DOHH2 (cell line): Measurements from ENCODE around the gene PPY.

Experiments used
- H3F3A ChIP-seq: fragments of 200-600 bp; sonication (generic), shearing (Covaris generic); 2 replicates; pipeline ENCODE4 v1.6.0; 2016; ENCODE audit warnings: antibody characterized with exemption, mild to moderate bottlenecking; ENCODE audit not compliant: control insufficient read depth, insufficient read depth
- H3K27ac ChIP-seq: fragments of 200-600 bp; sonication (generic); 2 replicates; pipeline ENCODE4 v1.5.1; 2014; ENCODE audit warnings: low read depth, mild to moderate bottlenecking, low read length, moderate library complexity
- H3K27me3 ChIP-seq: fragments of 200-600 bp; sonication (generic); 2 replicates; pipeline ENCODE4 v1.6.1; 2014; ENCODE audit warnings: mild to moderate bottlenecking, low read length, mixed read lengths; ENCODE audit not compliant: control insufficient read depth
- H3K36me3 ChIP-seq: fragments of 200-600 bp; sonication (generic); 2 replicates; pipeline ENCODE4 v1.6.1; 2014; ENCODE audit warnings: mild to moderate bottlenecking, low read length, moderate library complexity, mixed read lengths; ENCODE audit not compliant: control insufficient read depth
- H3K4me1 ChIP-seq: fragments of 200-600 bp; sonication (generic); 2 replicates; pipeline ENCODE4 v1.6.1; 2014; ENCODE audit warnings: mild to moderate bottlenecking, low read length, mixed read lengths; ENCODE audit not compliant: control insufficient read depth
- H3K4me2 ChIP-seq: fragments of 200-600 bp; sonication (generic); 2 replicates; pipeline ENCODE4 v1.6.0; 2014; ENCODE audit warnings: mild to moderate bottlenecking, low read length, moderate library complexity
- H3K4me3 ChIP-seq: fragments of 200-600 bp; sonication (generic); 2 replicates; pipeline ENCODE4 v1.5.1; 2014; ENCODE audit warnings: mild to moderate bottlenecking, low read length, mixed read lengths
- H3K79me2 ChIP-seq: fragments of 200-600 bp; sonication (generic); 2 replicates; pipeline ENCODE4 v1.6.1; 2014; ENCODE audit warnings: mild to moderate bottlenecking, low read length, mixed read lengths; ENCODE audit not compliant: control insufficient read depth
- H3K9me2 ChIP-seq: fragments of 200-600 bp; sonication (generic); replicated peaks from 2 replicates; pipeline ENCODE4 v1.6.1; 2014; ENCODE audit warnings: mild to moderate bottlenecking, low read length, mixed read lengths; ENCODE audit not compliant: control insufficient read depth
- H3K9me3 ChIP-seq: fragments of 200-600 bp; sonication (generic); 2 replicates; pipeline ENCODE4 v1.6.1; 2014; ENCODE audit warnings: antibody characterized with exemption, low read length, mixed read lengths; ENCODE audit not compliant: control insufficient read depth, insufficient read depth
- H4K20me1 ChIP-seq: fragments of 200-600 bp; sonication (generic); 2 replicates; pipeline ENCODE4 v1.6.0; 2014; ENCODE audit warnings: low read depth, mild to moderate bottlenecking, antibody characterized with exemption, low read length, moderate library complexity; ENCODE audit not compliant: control insufficient read depth, insufficient read depth
- EZH2phosphoT487 ChIP-seq: fragments of 200-600 bp; sonication (generic); IDR thresholded peaks from 2 replicates; pipeline ENCODE4 v1.6.1; 2017; ENCODE audit warnings: borderline replicate concordance, mild to moderate bottlenecking, antibody characterized with exemption, low read length, moderate library complexity, mixed read lengths
- TF ChIP-seq, protein P1 (sequence below): fragments of 200-600 bp; sonication (generic); IDR thresholded peaks from one replicate; pipeline ENCODE4 v1.5.1; 2014; ENCODE audit warnings: antibody characterized with exemption, mild to moderate bottlenecking, low read depth, low read length; ENCODE audit not compliant: poor library complexity, severe bottlenecking

The PPY gene

DNA sequence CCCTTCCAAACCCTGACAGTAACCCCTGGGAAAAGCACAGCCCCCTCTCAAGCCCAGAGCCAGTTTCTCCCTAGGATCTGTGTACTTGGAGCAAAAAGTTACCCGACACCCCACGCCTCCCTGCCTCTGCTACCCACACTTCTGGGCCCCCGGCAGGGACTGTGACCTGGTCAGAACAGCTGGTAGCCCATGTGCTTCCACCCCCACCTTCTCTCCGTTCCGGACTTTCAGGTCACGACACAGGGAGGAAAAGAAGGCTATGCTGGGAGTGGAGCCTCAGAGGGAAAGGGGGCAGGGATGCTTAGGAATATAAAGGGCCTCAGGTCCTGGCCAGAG is 6.4 kb downstream of the PPY start:
- no peak overlapping the region for H3K4me3 ChIP-seq
- H3K79me2 ChIP-seq: no peaks in the 10 kb centered on the region
- no peaks in the 10 kb centered on the region for H4K20me1 ChIP-seq
- H3F3A ChIP-seq: no peaks in the 10 kb centered on the region
- no peak overlapping the region for H3K27ac ChIP-seq
- no peaks in the 10 kb centered on the region for H3K9me3 ChIP-seq
- no peaks in the 10 kb centered on the region for H3K4me1 ChIP-seq
- no peaks in the 10 kb centered on the region for H3K36me3 ChIP-seq
- H3K27me3 ChIP-seq: peaks cover 9% of the 10 kb centered on the region
- TF ChIP-seq EZH2phosphoT487: no peak
- TF ChIP-seq, protein P1, sequence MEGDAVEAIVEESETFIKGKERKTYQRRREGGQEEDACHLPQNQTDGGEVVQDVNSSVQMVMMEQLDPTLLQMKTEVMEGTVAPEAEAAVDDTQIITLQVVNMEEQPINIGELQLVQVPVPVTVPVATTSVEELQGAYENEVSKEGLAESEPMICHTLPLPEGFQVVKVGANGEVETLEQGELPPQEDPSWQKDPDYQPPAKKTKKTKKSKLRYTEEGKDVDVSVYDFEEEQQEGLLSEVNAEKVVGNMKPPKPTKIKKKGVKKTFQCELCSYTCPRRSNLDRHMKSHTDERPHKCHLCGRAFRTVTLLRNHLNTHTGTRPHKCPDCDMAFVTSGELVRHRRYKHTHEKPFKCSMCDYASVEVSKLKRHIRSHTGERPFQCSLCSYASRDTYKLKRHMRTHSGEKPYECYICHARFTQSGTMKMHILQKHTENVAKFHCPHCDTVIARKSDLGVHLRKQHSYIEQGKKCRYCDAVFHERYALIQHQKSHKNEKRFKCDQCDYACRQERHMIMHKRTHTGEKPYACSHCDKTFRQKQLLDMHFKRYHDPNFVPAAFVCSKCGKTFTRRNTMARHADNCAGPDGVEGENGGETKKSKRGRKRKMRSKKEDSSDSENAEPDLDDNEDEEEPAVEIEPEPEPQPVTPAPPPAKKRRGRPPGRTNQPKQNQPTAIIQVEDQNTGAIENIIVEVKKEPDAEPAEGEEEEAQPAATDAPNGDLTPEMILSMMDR: no peak
- H3K9me2 ChIP-seq: no peaks in the 10 kb centered on the region
- no peak overlapping the region for H3K4me2 ChIP-seq

DNA sequence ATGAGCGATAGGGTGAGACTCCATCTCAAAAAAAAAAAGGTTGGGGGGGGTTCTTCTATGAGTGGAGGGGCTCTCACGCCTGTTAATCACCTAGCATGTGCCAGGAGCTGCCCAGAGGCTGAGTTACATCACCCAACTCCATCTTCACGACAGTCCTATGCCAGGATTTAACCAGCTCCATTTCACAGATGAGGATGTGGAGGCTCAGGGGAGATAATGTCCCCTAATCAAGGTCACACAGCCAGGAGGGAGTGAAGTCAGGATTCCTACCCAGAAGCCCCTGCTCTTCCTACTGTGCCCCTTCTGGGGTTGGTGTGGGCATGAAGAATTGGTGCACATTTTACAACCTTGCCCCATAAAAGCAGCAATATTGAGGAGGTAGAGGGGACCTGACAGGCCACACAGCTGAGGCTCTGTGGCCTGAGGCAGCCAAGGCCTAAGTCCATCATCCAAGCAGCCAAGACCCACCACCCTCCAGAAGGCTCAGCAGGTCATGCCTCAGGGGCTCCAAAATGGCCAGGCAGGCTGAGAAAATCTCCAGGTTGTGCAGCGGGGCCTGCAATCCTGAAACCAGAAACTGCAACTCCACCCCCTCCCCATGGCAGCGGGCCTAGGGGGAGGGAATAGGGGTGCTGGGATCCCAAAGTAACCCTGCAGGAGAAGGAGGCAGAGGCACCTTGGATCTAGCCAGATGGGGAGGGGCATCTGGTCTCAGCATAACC is 6.9 kb downstream of the PPY start:
- H3F3A ChIP-seq: no peaks in the 10 kb centered on the region
- H3K27ac ChIP-seq: no peak overlapping the region
- no peaks in the 10 kb centered on the region for H3K36me3 ChIP-seq
- H3K9me3 ChIP-seq: no peaks in the 10 kb centered on the region
- no peaks in the 10 kb centered on the region for H3K79me2 ChIP-seq
- no peak for TF ChIP-seq EZH2phosphoT487
- TF ChIP-seq, protein P1: no peak
- peaks cover 9% of the 10 kb centered on the region for H3K27me3 ChIP-seq
- no peak overlapping the region for H3K4me3 ChIP-seq
- no peaks in the 10 kb centered on the region for H4K20me1 ChIP-seq
- no peaks in the 10 kb centered on the region for H3K4me1 ChIP-seq
- H3K9me2 ChIP-seq: no peaks in the 10 kb centered on the region
- H3K4me2 ChIP-seq: no peak overlapping the region

DNA sequence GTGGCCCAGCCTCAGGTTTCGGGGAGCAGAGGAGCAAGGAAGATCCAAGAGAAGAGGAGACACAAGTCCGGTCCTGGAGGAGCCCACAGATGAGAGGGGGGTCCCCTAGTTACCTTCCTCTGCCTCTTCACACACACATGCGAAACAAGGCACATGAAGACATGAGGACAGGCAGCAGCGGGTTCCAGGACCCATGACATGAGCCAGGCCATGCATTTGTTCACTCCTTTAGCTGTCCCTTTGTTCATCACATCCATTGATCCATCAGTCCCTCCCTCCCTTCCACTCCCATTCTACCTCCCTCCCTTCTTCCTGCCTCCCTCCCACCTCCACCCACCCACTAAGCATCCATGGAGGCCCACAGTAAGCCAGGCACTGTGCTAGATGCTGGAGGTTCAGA is 9.4 kb downstream of the PPY start:
- Histone ChIP-seq H3F3A (no peaks in the 10 kb centered on the region), H3K27me3 (peaks cover 13% of the 10 kb centered on the region), H3K4me3 (no peak overlapping the region), H3K4me2 (no peak overlapping the region), H3K79me2 (no peaks in the 10 kb centered on the region), H3K9me2 (no peaks in the 10 kb centered on the region), H3K36me3 (no peaks in the 10 kb centered on the region), H3K4me1 (no peaks in the 10 kb centered on the region), H3K27ac (no peak overlapping the region), H3K9me3 (no peaks in the 10 kb centered on the region), H4K20me1 (no peaks in the 10 kb centered on the region)
- TF ChIP-seq, protein P1: no peak
- TF ChIP-seq EZH2phosphoT487: no peak
